Endodermal cell (in vitro differentiated cells): ENCODE data around the gene CAPS2. TPM values are rescaled to one million over a fixed set of nuclear protein-coding genes. Genes with fewer than 3 reads are reported as not detected.
A peak's percentile ranks its signal among the peaks of the same experiment; 100 is the strongest.

Experiments used
- DNase-seq: peaks from one replicate; pipeline ENCODE4 v3.0.0-alpha.2; 2017
- H3K27ac ChIP-seq: 2 replicates; pipeline ENCODE4 v1.5.1; 2013; ENCODE audit warnings: mild to moderate bottlenecking, low read depth, low read length, moderate library complexity
- H3K27me3 ChIP-seq: 2 replicates; pipeline ENCODE4 v1.6.1; 2013; ENCODE audit warnings: mild to moderate bottlenecking, low read length, moderate library complexity; ENCODE audit not compliant: insufficient read depth, control insufficient read depth, poor library complexity, severe bottlenecking
- H3K36me3 ChIP-seq: 2 replicates; pipeline ENCODE4 v1.7.0; 2013; ENCODE audit warnings: mild to moderate bottlenecking, low read length, moderate library complexity; ENCODE audit not compliant: control insufficient read depth, insufficient read depth
- H3K4me1 ChIP-seq: one replicate; pipeline ENCODE4 v1.7.0; 2013; ENCODE audit warnings: low read length; ENCODE audit not compliant: control insufficient read depth, insufficient read depth
- H3K4me3 ChIP-seq: 2 replicates; pipeline ENCODE4 v1.5.1; 2013; ENCODE audit warnings: mild to moderate bottlenecking, low read length, moderate library complexity
- H3K9ac ChIP-seq: 2 replicates; pipeline ENCODE4 v1.6.1; 2013; ENCODE audit warnings: mild to moderate bottlenecking, low read length, moderate library complexity; ENCODE audit not compliant: poor library complexity, severe bottlenecking; ENCODE audit errors: extremely low read depth
- H3K9me3 ChIP-seq: 2 replicates; pipeline ENCODE4 v1.6.1; 2013; ENCODE audit warnings: mild to moderate bottlenecking, low read length, moderate library complexity; ENCODE audit not compliant: control insufficient read depth
- H3K27ac Mint-ChIP-seq: 2 replicates; pipeline ENCODE4 v1.8.0; 2020; ENCODE audit warnings: mixed read lengths
- H3K27me3 Mint-ChIP-seq: 2 replicates; pipeline ENCODE4 v1.8.0; 2021; ENCODE audit warnings: mild to moderate bottlenecking, mixed read lengths; ENCODE audit not compliant: insufficient read depth
- H3K36me3 Mint-ChIP-seq: 2 replicates; pipeline ENCODE4 v1.8.0; 2020; ENCODE audit warnings: low read depth, mixed read lengths
- H3K4me1 Mint-ChIP-seq: 2 replicates; pipeline ENCODE4 v1.8.0; 2020; ENCODE audit warnings: mixed read lengths
- H3K4me3 Mint-ChIP-seq: 2 replicates; pipeline ENCODE4 v1.8.0; 2020; ENCODE audit warnings: mild to moderate bottlenecking, moderate library complexity, mixed read lengths
- H3K9me3 Mint-ChIP-seq: 2 replicates; pipeline ENCODE4 v1.8.0; 2020; ENCODE audit warnings: mild to moderate bottlenecking, mixed read lengths
- CTCF ChIP-seq: fragments of 200-600 bp; sonication (generic); conservative IDR thresholded peaks from 2 replicates; pipeline ENCODE4 v1.5.0; 2021; ENCODE audit warnings: antibody characterized with exemption, mild to moderate bottlenecking
- WGBS, 2 experiments: methylation state at CpG; one replicate each; pipeline versions ENCODE4 v1.1.5 to v1.1.7; 2013; ENCODE audit warnings: missing lambda C conversion rate in 2 of 2, mixed read lengths in 1 of 2; ENCODE audit not compliant: insufficient coverage in 1 of 2, insufficient read length in 1 of 2; 5-methylcytosine and 5-hydroxymethylcytosine counted together
- total RNA-seq, 2 donors: library from RNA; stranded (reverse); fragmentation: NEBNext Ultra II Directional in 1 of 2; extraction: Animal tissue kit (Norgen Biotek cat#: 25700) in 1 of 2; gene quantifications; 2 replicates in 1 of 2; 3 replicates in 1 of 2; pipeline ENCODE4 v1.2.1, GENCODE V29; 2021

The CAPS2 gene
- total RNA-seq, 2 donors from 2014 or later: 3.9 to 5.5 TPM

- H3K27ac Mint-ChIP-seq: peak overlapping the region; percentile 20
- WGBS, 2 experiments: 96 to 100% methylated on average over 1 of the region's 1 CpG
- no peaks in the 10 kb centered on the region for H3K36me3 Mint-ChIP-seq
- Histone ChIP-seq H3K9me3 (no peaks in the 10 kb centered on the region), H3K27me3 (no peaks in the 10 kb centered on the region), H3K9ac (no peak overlapping the region), H3K4me3 (no peak overlapping the region), H3K27ac (no peak overlapping the region), H3K36me3 (no peaks in the 10 kb centered on the region), H3K4me1 (no peaks in the 10 kb centered on the region)
- peak; percentile 71 for DNase-seq
- no peaks in the 10 kb centered on the region for H3K9me3 Mint-ChIP-seq
- no peak for TF ChIP-seq CTCF
- peaks cover 10% of the 10 kb centered on the region for H3K4me1 Mint-ChIP-seq
- no peaks in the 10 kb centered on the region for H3K27me3 Mint-ChIP-seq
- H3K4me3 Mint-ChIP-seq: peak overlapping the region; percentile 46
Measured at GRCh38 chr12:75366629-75367028, 36.5 kb upstream of the CAPS2 start.

- no peak overlapping the region for H3K27ac ChIP-seq
- peaks cover 6% of the 10 kb centered on the region for H3K9me3 Mint-ChIP-seq
- no peak overlapping the region for H3K4me3 ChIP-seq
- no peak overlapping the region for H3K4me3 Mint-ChIP-seq
- H3K27me3 ChIP-seq: no peaks in the 10 kb centered on the region
- H3K27me3 Mint-ChIP-seq: no peaks in the 10 kb centered on the region
- H3K36me3 Mint-ChIP-seq: no peaks in the 10 kb centered on the region
- H3K4me1 ChIP-seq: no peaks in the 10 kb centered on the region
- no peak for TF ChIP-seq CTCF
- H3K27ac Mint-ChIP-seq: no peak overlapping the region
- DNase-seq: no peak
- H3K9ac ChIP-seq: no peak overlapping the region
- H3K4me1 Mint-ChIP-seq: peaks cover 10% of the 10 kb centered on the region
- H3K36me3 ChIP-seq: no peaks in the 10 kb centered on the region
- no peaks in the 10 kb centered on the region for H3K9me3 ChIP-seq
Measured at GRCh38 chr12:75364919-75365318, 34.8 kb upstream of the CAPS2 start.

GRCh38 chr12:75361408-75361807 is 31.3 kb upstream of the CAPS2 start:
- no peak overlapping the region for H3K27ac Mint-ChIP-seq

More at GRCh38 chr12:75361408-75361807, 31.3 kb upstream of the CAPS2 start:
- no peak for TF ChIP-seq CTCF
- Histone ChIP-seq H3K27me3 (no peaks in the 10 kb centered on the region), H3K36me3 (no peaks in the 10 kb centered on the region), H3K9ac (no peak overlapping the region), H3K27ac (no peak overlapping the region), H3K4me1 (no peaks in the 10 kb centered on the region), H3K4me3 (no peak overlapping the region), H3K9me3 (no peaks in the 10 kb centered on the region)
- H3K4me1 Mint-ChIP-seq: peaks cover 4% of the 10 kb centered on the region
- peaks cover 6% of the 10 kb centered on the region for H3K9me3 Mint-ChIP-seq
- H3K36me3 Mint-ChIP-seq: no peaks in the 10 kb centered on the region
- DNase-seq: no peak
- no peaks in the 10 kb centered on the region for H3K27me3 Mint-ChIP-seq
- WGBS, 2 experiments: 89 to 100% methylated on average over 1 of the region's 1 CpG
- H3K4me3 Mint-ChIP-seq: no peak overlapping the region
